Stimulated activated naive CD8-positive, alpha-beta T cell treated with anti-CD3 and anti-CD28 coated beads, Interleukin-15, Interleukin-2, amounts not matched to agents 100 U/mL and 50 U/mL, for 24 hours (primary cell): ENCODE data around the gene ZNF669.

Source experiments
- ATAC-seq: fragments of 150-1000 bp; cut with Tn5 transposase; one replicate; pipeline ENCODE4 v1.10.0; 2021
- DNase-seq: peaks from one replicate; pipeline ENCODE4 v3.0.0; 2021

The ZNF669 gene

GRCh38 chr1:247111259-247111699, 7.1 kb upstream of the ZNF669 start:
- ATAC-seq: no peak
- peak; percentile 21 for DNase-seq

GRCh38 chr1:247110627-247111258, 6.6 kb upstream of the ZNF669 start:
- DNase-seq: peak; percentile 27
- ATAC-seq: peak; percentile 30

GRCh38 chr1:247107694-247108093, 3.5 kb upstream of the ZNF669 start:
- no peak for ATAC-seq
- DNase-seq: no peak

GRCh38 chr1:247105966-247106365, 1.8 kb upstream of the ZNF669 start:
- DNase-seq (no peak), ATAC-seq (no peak)

GRCh38 chr1:247104965-247105364, 809 bp upstream of the ZNF669 start:
- no peak for ATAC-seq
- DNase-seq: no peak

GRCh38 chr1:247102381-247102780, 1.8 kb downstream of the ZNF669 start:
- ATAC-seq (no peak), DNase-seq (no peak)

GRCh38 chr1:247100676-247101279, 3.4 kb downstream of the ZNF669 start:
- DNase-seq: no peak

GRCh38 chr1:247096958-247097357, 7.2 kb downstream of the ZNF669 start:
- no peak for DNase-seq
- ATAC-seq: no peak

More at GRCh38 chr1:247100676-247101279, 3.4 kb downstream of the ZNF669 start:
- ATAC-seq: no peak

- DNase-seq: no peak
- no peak for ATAC-seq
Measured at GRCh38 chr1:247096544-247096943, 7.6 kb downstream of the ZNF669 start.

- DNase-seq (no peak), ATAC-seq (no peak)
Measured at GRCh38 chr1:247096112-247096511, 8.0 kb downstream of the ZNF669 start.

GRCh38 chr1:247090455-247090854, 13.7 kb downstream of the ZNF669 start:
- DNase-seq: no peak
- no peak for ATAC-seq

- DNase-seq (no peak), ATAC-seq (no peak)
Measured at GRCh38 chr1:247089616-247090375, 14.4 kb downstream of the ZNF669 start.

- DNase-seq: no peak
- ATAC-seq: no peak
Measured at GRCh38 chr1:247088967-247089366, 15.2 kb downstream of the ZNF669 start.

GRCh38 chr1:247087256-247087655, 16.9 kb downstream of the ZNF669 start:
- DNase-seq (no peak), ATAC-seq (no peak)

GRCh38 chr1:247085310-247085709, 18.8 kb downstream of the ZNF669 start:
- no peak for ATAC-seq

GRCh38 chr1:247084771-247085170, 19.4 kb downstream of the ZNF669 start:
- DNase-seq (no peak), ATAC-seq (no peak)

More at GRCh38 chr1:247085310-247085709, 18.8 kb downstream of the ZNF669 start:
- no peak for DNase-seq

GRCh38 chr1:247079141-247079874, 24.8 kb downstream of the ZNF669 start:
- no peak for ATAC-seq
- peak; percentile 15 for DNase-seq

- DNase-seq: peak; percentile 94
- peak; percentile 100 for ATAC-seq
Measured at GRCh38 chr1:247078258-247079140, 25.7 kb downstream of the ZNF669 start, which contains the start of gene ZNF670. TSS of gene ZNF670 (minus strand) at chr1:247078811. CDS start at chr1:247078596, 215 bp downstream.

- DNase-seq: no peak
- ATAC-seq: no peak
Measured at GRCh38 chr1:247077876-247078257, 26.3 kb downstream of the ZNF669 start.

GRCh38 chr1:247077213-247077612, 26.9 kb downstream of the ZNF669 start:
- ATAC-seq (no peak), DNase-seq (no peak)

GRCh38 chr1:247070645-247071044, 33.5 kb downstream of the ZNF669 start:
- ATAC-seq: no peak
- DNase-seq: no peak
